Sigmoid colon (tissue), 7 donors: ENCODE data around the gene PRSS57. TPM values are rescaled to one million over a fixed set of nuclear protein-coding genes. Genes with fewer than 3 reads are reported as not detected.
"Not testable (repeated sequence)": the region's sequence is repeated elsewhere in the genome, so short reads cannot be mapped to it uniquely, and the experiment has no call there.

Source experiments
- DNase-seq: peaks from one replicate; pipeline ENCODE4 v3.0.0-alpha.2; 2019
- H3K27ac ChIP-seq, 4 donors: fragments of 200-600 bp; sonication (generic); one replicate each; pipeline ENCODE4 v1.5.1; 2016 to 2019; ENCODE audit warnings: mild to moderate bottlenecking in 1 of 4
- H3K27me3 ChIP-seq, 3 donors: fragments of 200-600 bp; sonication (generic); one replicate each; pipeline ENCODE4 v1.5.1; 2019; ENCODE audit warnings: mild to moderate bottlenecking in 1 of 3
- H3K36me3 ChIP-seq, 4 donors: fragments of 200-600 bp; sonication (generic); one replicate each; pipeline ENCODE4 v1.5.1; 2016 to 2019
- H3K4me1 ChIP-seq, 4 donors: fragments of 200-600 bp; sonication (generic); one replicate each; pipeline ENCODE4 v1.5.1; 2017 to 2019
- H3K4me3 ChIP-seq, 4 donors: fragments of 200-600 bp; sonication (generic); one replicate each; pipeline ENCODE4 v1.5.1; 2017 to 2019; ENCODE audit warnings: mild to moderate bottlenecking in 2 of 4, moderate library complexity in 1 of 4
- H3K9me3 ChIP-seq, 4 donors: fragments of 200-600 bp in 3 of 4; sonication (generic) in 3 of 4; one replicate each; pipeline versions ENCODE4 v1.5.1 to v1.6.1; 2013 to 2019
- CTCF ChIP-seq, 4 experiments: fragments of 450-650 bp in 3 of 4; fragments of 200-600 bp in 1 of 4; IDR thresholded peaks; one replicate each; pipeline ENCODE4 v1.5.1; 2016 to 2019; ENCODE audit warnings: antibody characterized with exemption in 4 of 4, mild to moderate bottlenecking in 3 of 4, moderate library complexity in 2 of 4
- EP300 ChIP-seq, 4 donors: sonication (generic); formaldehyde crosslinking; IDR thresholded peaks; one replicate each; pipeline ENCODE4 v1.6.1; 2017; ENCODE audit warnings: antibody characterized with exemption in 4 of 4
- POLR2A ChIP-seq, 2 donors: fragments of 450-650 bp; IDR thresholded peaks; one replicate each; pipeline ENCODE4 v1.6.1; 2016; ENCODE audit warnings: antibody characterized with exemption in 2 of 2, mild to moderate bottlenecking in 2 of 2, moderate library complexity in 2 of 2
- POLR2AphosphoS5 ChIP-seq, 4 donors: sonication (generic); formaldehyde crosslinking; IDR thresholded peaks; one replicate each; pipeline ENCODE4 v1.6.1; 2017; ENCODE audit warnings: antibody characterized with exemption in 4 of 4
- WGBS, 2 donors: extraction: QIAGEN DNeasy Blood & Tissue Kit; methylation state at CpG; one replicate each; pipeline ENCODE4 v1.1.7; 2013; 5-methylcytosine and 5-hydroxymethylcytosine counted together
- intact Hi-C: fragments of 100-400 bp; cut with DNase I; formaldehyde crosslinking; loops from one replicate; pipeline ENCODE4 v1.15.1; 2023
- polyA plus RNA-seq, 3 donors: library from polyadenylated mRNA; stranded (reverse); fragments of 200-250 nt; gene quantifications; one replicate each; pipeline ENCODE4 v1.2.3, GENCODE V29; 2013
- total RNA-seq, 4 donors: library from RNA; depleted of rRNA; stranded (reverse); fragments of >200 nt; gene quantifications; one replicate each; pipeline ENCODE4 v1.1.0, GENCODE V29; 2016
- donor health status: healthy with polysubstance abuse.
- donor health status: Bipolar disorder and iron deficiency.
- donor health status: healthy.

PRSS57 gene
- total RNA-seq (not detected), polyA plus RNA-seq (under 1 TPM in 1 of 3 donors, not detected in 2; 0.15 TPM)

GRCh38 chr19:695352-695949 lies at the start of gene PRSS57:
TSS of gene PRSS57 (minus strand) at chr19:695452. CDS start at chr19:695430, 22 bp downstream.
- no peak within 1 kb of the TSS for H3K4me3 ChIP-seq
- no peaks in the 10 kb centered on the region for H3K36me3 ChIP-seq
- H3K4me1 ChIP-seq = no peaks in the 10 kb centered on the region
- peaks cover 5 to 26% (median 12%) of the 10 kb centered on the region in 3 donors for H3K27me3 ChIP-seq
- H3K9me3 ChIP-seq = no peaks in the 10 kb centered on the region
- TF ChIP-seq POLR2AphosphoS5 (IDR thresholded peaks at IDR 0.05) (no peak), CTCF (IDR thresholded peaks at IDR 0.05) (no peak), EP300 (IDR thresholded peaks at IDR 0.05) (no peak), POLR2A (IDR thresholded peaks at IDR 0.05) (no peak)
- 43 to 65% methylated on average over 31 of the region's 31 CpGs for WGBS, 2 donors
- intact Hi-C loops = no loop called here
- no peak for DNase-seq
- H3K27ac ChIP-seq = no peak within 1 kb of the TSS

- H3K27me3 ChIP-seq = no peaks in the 10 kb centered on the region
- H3K36me3 ChIP-seq = peaks cover 0 to 29% (median 8%) of the 10 kb centered on the region in 4 donors
- H3K4me3 ChIP-seq = no peak overlapping the region
- TF ChIP-seq CTCF (IDR thresholded peaks at IDR 0.05) (no peak), EP300 (IDR thresholded peaks at IDR 0.05) (no peak), POLR2A (IDR thresholded peaks at IDR 0.05) (no peak), POLR2AphosphoS5 (IDR thresholded peaks at IDR 0.05) (no peak)
- DNase-seq = no peak
- peaks cover 0 to 7% (median 4%) of the 10 kb centered on the region in 4 donors for H3K9me3 ChIP-seq
- intact Hi-C loops = no loop called here
- 12 to 59% methylated on average over 13 of the region's 13 CpGs for WGBS, 2 donors
- H3K4me1 ChIP-seq = no peaks in the 10 kb centered on the region
- peak overlapping the region in 2 of 4 donors; percentile 10 to 28 for H3K27ac ChIP-seq
Observed at GRCh38 chr19:743168-743687, 48.0 kb upstream of the PRSS57 start.

GRCh38 chr19:742540-743075 lies 47.4 kb upstream of the PRSS57 start:
- H3K4me1 ChIP-seq = no peaks in the 10 kb centered on the region
- intact Hi-C loops = no loop called here
- H3K36me3 ChIP-seq = peaks cover 0 to 27% (median 6%) of the 10 kb centered on the region in 4 donors
- H3K27me3 ChIP-seq = no peaks in the 10 kb centered on the region
- DNase-seq = no peak
- no peak overlapping the region for H3K27ac ChIP-seq
- peaks cover 0 to 6% (median 2%) of the 10 kb centered on the region in 4 donors for H3K9me3 ChIP-seq
- TF ChIP-seq POLR2A (IDR thresholded peaks at IDR 0.05) (no peak), CTCF (IDR thresholded peaks at IDR 0.05) (no peak), EP300 (IDR thresholded peaks at IDR 0.05) (no peak), POLR2AphosphoS5 (IDR thresholded peaks at IDR 0.05) (no peak)
- WGBS, 2 donors = 76 to 89% methylated on average over 24 of the region's 24 CpGs
- H3K4me3 ChIP-seq = no peak overlapping the region

GRCh38 chr19:741506-742131 lies 46.4 kb upstream of the PRSS57 start:
- Histone ChIP-seq H3K36me3 (peaks cover 0 to 22% (median 3%) of the 10 kb centered on the region in 4 donors), H3K4me3 (no peak overlapping the region), H3K4me1 (no peaks in the 10 kb centered on the region), H3K9me3 (peaks cover 0 to 4% (median 0%) of the 10 kb centered on the region in 4 donors), H3K27me3 (no peaks in the 10 kb centered on the region), H3K27ac (no peak overlapping the region)
- TF ChIP-seq EP300 (IDR thresholded peaks at IDR 0.05) (no peak), POLR2AphosphoS5 (IDR thresholded peaks at IDR 0.05) (no peak), CTCF (IDR thresholded peaks at IDR 0.05) (no peak), POLR2A (IDR thresholded peaks at IDR 0.05) (no peak)
- intact Hi-C loops = no loop called here
- peak; percentile 29 for DNase-seq
- 35 to 69% methylated on average over 18 of the region's 19 CpGs for WGBS, 2 donors

- H3K9me3 ChIP-seq, intact Hi-C loops, H3K4me3 ChIP-seq, H3K27me3 ChIP-seq, H3K27ac ChIP-seq, H3K4me1 ChIP-seq: not testable (repeated sequence)
- peaks cover 0 to 22% (median 0%) of the 10 kb centered on the region in 4 donors for H3K36me3 ChIP-seq
- peak; percentile 39 for DNase-seq
- WGBS, 2 donors = 76 to 84% methylated on average over 16 of the region's 16 CpGs
Observed at GRCh38 chr19:740816-741505, 45.7 kb upstream of the PRSS57 start.
